Fibroblast of mammary gland (primary cell): ENCODE results near the gene MRPS9.

Source experiments
- DNase-seq: peaks from one replicate; pipeline ENCODE4 v3.0.0-alpha.2; 2010; ENCODE audit warnings: low read depth
- H3K4me3 ChIP-seq: 2 replicates; pipeline ENCODE4 v1.5.1; 2011; ENCODE audit warnings: low read depth, mild to moderate bottlenecking, low read length, moderate library complexity; ENCODE audit not compliant: control insufficient read depth
- TF ChIP-seq, protein P1 (sequence below): conservative IDR thresholded peaks from 2 replicates; pipeline ENCODE4 v1.5.1; 2011; ENCODE audit warnings: low read depth, low read length, inconsistent platforms; ENCODE audit not compliant: control insufficient read depth, insufficient read depth

MRPS9 gene

GRCh38 chr2:105039559-105039958, 1.7 kb downstream of the MRPS9 start:
- H3K4me3 ChIP-seq = no peak overlapping the region
- TF ChIP-seq, protein P1, sequence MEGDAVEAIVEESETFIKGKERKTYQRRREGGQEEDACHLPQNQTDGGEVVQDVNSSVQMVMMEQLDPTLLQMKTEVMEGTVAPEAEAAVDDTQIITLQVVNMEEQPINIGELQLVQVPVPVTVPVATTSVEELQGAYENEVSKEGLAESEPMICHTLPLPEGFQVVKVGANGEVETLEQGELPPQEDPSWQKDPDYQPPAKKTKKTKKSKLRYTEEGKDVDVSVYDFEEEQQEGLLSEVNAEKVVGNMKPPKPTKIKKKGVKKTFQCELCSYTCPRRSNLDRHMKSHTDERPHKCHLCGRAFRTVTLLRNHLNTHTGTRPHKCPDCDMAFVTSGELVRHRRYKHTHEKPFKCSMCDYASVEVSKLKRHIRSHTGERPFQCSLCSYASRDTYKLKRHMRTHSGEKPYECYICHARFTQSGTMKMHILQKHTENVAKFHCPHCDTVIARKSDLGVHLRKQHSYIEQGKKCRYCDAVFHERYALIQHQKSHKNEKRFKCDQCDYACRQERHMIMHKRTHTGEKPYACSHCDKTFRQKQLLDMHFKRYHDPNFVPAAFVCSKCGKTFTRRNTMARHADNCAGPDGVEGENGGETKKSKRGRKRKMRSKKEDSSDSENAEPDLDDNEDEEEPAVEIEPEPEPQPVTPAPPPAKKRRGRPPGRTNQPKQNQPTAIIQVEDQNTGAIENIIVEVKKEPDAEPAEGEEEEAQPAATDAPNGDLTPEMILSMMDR = no peak
- no peak for DNase-seq

GRCh38 chr2:105042189-105042588, 4.3 kb downstream of the MRPS9 start:
- H3K4me3 ChIP-seq = no peak overlapping the region
- DNase-seq = no peak
- TF ChIP-seq, protein P1 = no peak

DNA sequence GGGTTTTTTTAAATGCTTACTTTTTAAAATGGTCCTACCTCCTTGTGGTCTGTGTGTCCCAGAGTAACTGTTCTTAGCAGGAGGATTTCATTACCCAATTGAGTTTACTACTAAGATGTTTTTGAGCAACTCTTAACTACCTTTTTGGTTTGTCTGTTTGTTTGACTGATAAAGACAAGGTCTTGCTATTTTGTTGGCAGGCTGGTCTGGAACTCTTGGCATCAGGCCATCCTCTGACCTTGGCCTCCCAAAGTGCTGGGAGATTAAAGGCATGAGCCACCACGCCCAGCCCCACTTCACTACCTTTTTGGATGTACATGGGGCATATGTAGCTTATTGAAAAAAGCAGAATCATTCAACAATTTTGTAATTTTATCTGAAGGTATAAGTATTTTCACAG, 14.9 kb downstream of the MRPS9 start:
- peak; percentile 4 for DNase-seq
- H3K4me3 ChIP-seq = no peak overlapping the region
- TF ChIP-seq, protein P1 = no peak

- TF ChIP-seq, protein P1 = no peak
- DNase-seq = peak; percentile 0
- H3K4me3 ChIP-seq = no peak overlapping the region
Observed at GRCh38 chr2:105055613-105056012, 17.7 kb downstream of the MRPS9 start.

DNA sequence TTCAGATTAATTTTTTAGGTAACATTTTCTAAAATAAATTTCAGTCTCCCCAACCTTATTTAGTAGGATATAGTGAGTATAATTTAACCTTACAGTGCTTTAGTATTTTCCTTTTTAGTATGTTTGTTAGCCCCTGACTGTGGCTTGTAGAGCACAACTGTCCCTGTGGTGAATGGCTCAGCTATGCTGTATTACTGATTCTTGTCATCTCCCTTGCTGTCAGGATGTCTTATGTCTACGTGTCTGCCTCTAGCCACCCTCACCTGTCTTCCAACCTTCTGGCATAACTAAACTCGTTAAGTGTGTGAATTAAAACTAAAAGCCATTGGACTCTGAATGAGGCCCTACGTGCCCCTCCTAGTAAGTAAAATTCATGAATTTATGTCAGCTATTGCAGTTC, 18.4 kb downstream of the MRPS9 start:
- TF ChIP-seq, protein P1 = no peak
- DNase-seq = no peak
- no peak overlapping the region for H3K4me3 ChIP-seq

GRCh38 chr2:105057005-105057404, 19.1 kb downstream of the MRPS9 start:
- no peak for DNase-seq
- TF ChIP-seq, protein P1 = no peak
- H3K4me3 ChIP-seq = no peak overlapping the region

DNA sequence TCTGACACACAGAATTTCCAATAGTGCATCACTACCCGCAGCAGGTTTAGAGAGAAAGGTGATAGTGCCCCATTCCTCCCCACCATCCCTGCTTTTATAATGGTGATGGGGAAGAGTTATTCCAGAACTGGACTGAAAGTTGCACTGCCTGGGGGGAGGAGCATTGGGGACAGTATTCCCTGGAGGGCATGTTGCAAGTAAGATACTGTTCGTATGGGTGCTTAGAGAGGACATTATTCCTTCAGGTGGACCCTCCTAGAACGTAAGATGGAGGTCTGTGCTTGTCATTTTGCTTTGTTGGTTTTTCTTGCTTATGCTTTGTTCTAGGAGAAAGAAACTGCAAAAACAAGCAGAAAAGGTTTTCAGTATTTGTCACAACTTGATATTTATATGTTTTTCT, 23.7 kb downstream of the MRPS9 start:
- TF ChIP-seq, protein P1 = no peak

More for the DNA sequence above, 23.7 kb downstream of the MRPS9 start:
- no peak overlapping the region for H3K4me3 ChIP-seq
- no peak for DNase-seq
